ENCODE results near the gene NR2F1-AS1.

The NR2F1-AS1 gene

DNA sequence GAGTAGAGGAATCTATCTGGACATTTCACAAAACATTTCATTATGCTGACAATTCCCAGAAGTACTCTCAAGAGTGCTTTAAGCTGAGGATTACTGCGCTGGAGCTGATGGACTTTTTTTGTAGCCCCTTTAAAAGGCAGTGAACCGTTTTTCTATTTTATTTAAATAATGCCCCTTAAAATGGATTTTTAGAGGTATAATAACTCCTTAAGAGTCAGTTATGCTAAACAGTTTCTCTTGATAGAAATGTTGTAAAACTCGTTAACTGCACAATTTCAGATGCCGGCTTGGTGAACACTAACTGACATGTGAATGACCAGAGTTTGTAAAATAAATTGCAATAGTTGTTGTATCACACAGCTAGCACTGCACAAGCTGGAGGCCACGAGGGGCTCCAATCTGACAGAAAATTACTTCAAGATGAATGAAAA is 174.0 kb downstream of the NR2F1-AS1 start:
- Histone ChIP-seq H3K18ac (ENCODE audit: low read length) (no peak overlapping the region), H3K9me3 (ENCODE audit: insufficient read depth, low read depth, low read length) (no peaks in the 10 kb centered on the region), H3K79me1 (ENCODE audit: low read length) (no peaks in the 10 kb centered on the region), H3K4me1 (ENCODE audit: control insufficient read depth in 1 of 2, insufficient read depth in 2 of 2, low read length in 2 of 2) (no peaks in the 10 kb centered on the region), H2BK5ac (ENCODE audit: low read depth, low read length, poor library complexity) (no peak overlapping the region), H2BK120ac (ENCODE audit: insufficient read depth, low read length, poor library complexity) (no peak overlapping the region), H3K4me2 (ENCODE audit: low read length) (no peak overlapping the region), H2BK12ac (ENCODE audit: low read length) (no peak overlapping the region), H4K91ac (ENCODE audit: low read depth, low read length) (no peak overlapping the region), H3K27me3 (ENCODE audit: insufficient read depth, low read length) (no peaks in the 10 kb centered on the region), H3K23ac (ENCODE audit: low read length) (no peak overlapping the region), H3K27ac (ENCODE audit: low read depth, low read length) (no peak overlapping the region), H3K9ac (ENCODE audit: low read length) (no peak overlapping the region), H4K12ac (ENCODE audit: low read depth, low read length) (no peak overlapping the region), H3K14ac (ENCODE audit: low read length) (no peak overlapping the region), H3K79me2 (ENCODE audit: control insufficient read depth, insufficient read depth, low read length, poor library complexity) (no peaks in the 10 kb centered on the region), H3K4ac (ENCODE audit: low read depth, low read length) (no peak overlapping the region), H3K4me3 (ENCODE audit: low read depth, low read length) (no peak overlapping the region), H2AK5ac (ENCODE audit: low read length) (no peak overlapping the region), H4K8ac (ENCODE audit: low read depth, low read length) (no peak overlapping the region), H2AFZ (ENCODE audit: insufficient read depth, low read length, poor library complexity) (no peak overlapping the region), H3K36me3 (ENCODE audit: control insufficient read depth in 1 of 2, insufficient read depth in 2 of 2, low read length in 2 of 2) (no peaks in the 10 kb centered on the region)
- WGBS (ENCODE audit: extremely low coverage, insufficient coverage, insufficient read length): no CpG with 5 or more reads among the region's 5 CpGs
- DNase-seq: no peak

DNA sequence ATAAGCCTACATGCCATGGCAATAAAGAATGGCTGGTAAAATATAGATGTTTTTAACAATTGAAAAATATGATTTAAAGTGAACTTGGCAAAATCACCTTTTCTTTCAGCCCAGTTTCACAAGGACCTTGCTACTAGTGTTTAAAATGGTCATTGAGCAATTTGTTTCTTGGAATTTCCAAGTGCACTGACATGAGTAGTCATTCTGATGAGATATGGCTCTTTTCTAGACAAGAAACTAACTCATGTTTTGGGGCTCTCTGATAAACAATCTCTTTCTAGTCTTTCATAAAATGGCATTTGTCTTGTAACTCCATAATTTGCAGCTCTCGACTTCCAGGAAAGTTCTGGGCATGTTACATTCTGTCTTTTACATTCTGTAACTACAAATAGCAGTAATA is 176.8 kb downstream of the NR2F1-AS1 start:
- no peak for DNase-seq
- Histone ChIP-seq H3K27ac (ENCODE audit: low read depth, low read length) (no peak overlapping the region), H3K4ac (ENCODE audit: low read depth, low read length) (no peak overlapping the region), H3K14ac (ENCODE audit: low read length) (no peak overlapping the region), H2AK5ac (ENCODE audit: low read length) (no peak overlapping the region), H4K8ac (ENCODE audit: low read depth, low read length) (no peak overlapping the region), H3K79me1 (ENCODE audit: low read length) (no peaks in the 10 kb centered on the region), H3K23ac (ENCODE audit: low read length) (no peak overlapping the region), H3K9ac (ENCODE audit: low read length) (no peak overlapping the region), H3K18ac (ENCODE audit: low read length) (no peak overlapping the region), H2BK12ac (ENCODE audit: low read length) (no peak overlapping the region), H2AFZ (ENCODE audit: insufficient read depth, low read length, poor library complexity) (no peak overlapping the region), H3K4me1 (ENCODE audit: control insufficient read depth in 1 of 2, insufficient read depth in 2 of 2, low read length in 2 of 2) (no peaks in the 10 kb centered on the region), H3K27me3 (ENCODE audit: insufficient read depth, low read length) (no peaks in the 10 kb centered on the region), H2BK120ac (ENCODE audit: insufficient read depth, low read length, poor library complexity) (no peak overlapping the region), H3K79me2 (ENCODE audit: control insufficient read depth, insufficient read depth, low read length, poor library complexity) (no peaks in the 10 kb centered on the region), H2BK5ac (ENCODE audit: low read depth, low read length, poor library complexity) (no peak overlapping the region), H3K4me3 (ENCODE audit: low read depth, low read length) (no peak overlapping the region), H3K36me3 (ENCODE audit: control insufficient read depth in 1 of 2, insufficient read depth in 2 of 2, low read length in 2 of 2) (no peaks in the 10 kb centered on the region), H3K4me2 (ENCODE audit: low read length) (no peak overlapping the region), H4K12ac (ENCODE audit: low read depth, low read length) (no peak overlapping the region), H4K91ac (ENCODE audit: low read depth, low read length) (no peak overlapping the region), H3K9me3 (ENCODE audit: insufficient read depth, low read depth, low read length) (no peaks in the 10 kb centered on the region)
- no CpG with 5 or more reads among the region's 1 CpG for WGBS (ENCODE audit: extremely low coverage, insufficient coverage, insufficient read length)

DNA sequence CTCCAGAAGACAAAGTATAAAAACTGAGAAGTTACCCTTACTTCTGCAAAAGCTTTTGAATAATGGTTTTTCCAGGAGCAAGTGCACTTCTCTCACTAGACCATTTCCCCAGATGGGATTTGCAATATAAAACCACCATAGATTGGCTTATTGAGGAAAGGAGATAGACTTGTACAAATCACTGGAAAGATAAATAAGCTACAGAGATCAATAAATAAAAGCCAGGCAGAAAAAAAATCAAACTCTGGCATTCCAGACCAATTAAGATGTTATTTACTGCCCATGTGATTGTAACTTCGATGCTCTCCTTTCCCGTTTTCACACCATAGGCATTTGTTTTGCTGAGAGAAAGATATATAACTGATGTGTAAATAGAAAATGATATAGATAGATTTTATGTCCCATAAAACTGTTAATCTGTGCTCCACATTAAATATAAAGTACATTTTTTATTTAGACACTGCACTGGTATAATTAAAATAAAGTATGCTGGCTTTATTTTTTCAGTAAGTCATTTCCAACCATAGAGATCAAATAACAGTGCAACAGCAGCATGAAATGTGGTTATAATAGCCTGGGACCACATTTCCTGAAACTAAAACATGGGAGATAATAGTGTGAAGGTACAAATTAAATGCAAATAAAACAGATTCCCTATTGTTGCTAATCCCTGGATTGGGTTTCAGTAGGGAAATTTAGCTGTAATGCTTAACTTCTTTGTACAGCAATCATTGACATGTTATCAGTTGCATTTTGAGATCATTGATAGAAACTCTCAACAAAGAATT is 177.7 kb downstream of the NR2F1-AS1 start:
- no CpG with 5 or more reads among the region's 2 CpGs for WGBS (ENCODE audit: extremely low coverage, insufficient coverage, insufficient read length)
- no peak overlapping the region for H4K91ac ChIP-seq (ENCODE audit: low read depth, low read length)
- H3K18ac ChIP-seq (ENCODE audit: low read length): no peak overlapping the region
- H3K4me1 ChIP-seq (ENCODE audit: control insufficient read depth in 1 of 2, insufficient read depth in 2 of 2, low read length in 2 of 2): no peaks in the 10 kb centered on the region
- no peak overlapping the region for H2AFZ ChIP-seq (ENCODE audit: insufficient read depth, low read length, poor library complexity)
- no peak overlapping the region for H2AK5ac ChIP-seq (ENCODE audit: low read length)
- H3K79me1 ChIP-seq (ENCODE audit: low read length): no peaks in the 10 kb centered on the region
- no peak overlapping the region for H4K8ac ChIP-seq (ENCODE audit: low read depth, low read length)
- H3K36me3 ChIP-seq (ENCODE audit: control insufficient read depth in 1 of 2, insufficient read depth in 2 of 2, low read length in 2 of 2): no peaks in the 10 kb centered on the region
- H4K12ac ChIP-seq (ENCODE audit: low read depth, low read length): no peak overlapping the region
- H3K27me3 ChIP-seq (ENCODE audit: insufficient read depth, low read length): no peaks in the 10 kb centered on the region
- no peaks in the 10 kb centered on the region for H3K9me3 ChIP-seq (ENCODE audit: insufficient read depth, low read depth, low read length)
- no peak overlapping the region for H2BK120ac ChIP-seq (ENCODE audit: insufficient read depth, low read length, poor library complexity)
- H3K79me2 ChIP-seq (ENCODE audit: control insufficient read depth, insufficient read depth, low read length, poor library complexity): no peaks in the 10 kb centered on the region
- no peak overlapping the region for H3K27ac ChIP-seq (ENCODE audit: low read depth, low read length)
- no peak overlapping the region for H2BK5ac ChIP-seq (ENCODE audit: low read depth, low read length, poor library complexity)
- no peak overlapping the region for H3K9ac ChIP-seq (ENCODE audit: low read length)
- DNase-seq: no peak
- H3K4ac ChIP-seq (ENCODE audit: low read depth, low read length): no peak overlapping the region
- H2BK12ac ChIP-seq (ENCODE audit: low read length): no peak overlapping the region
- no peak overlapping the region for H3K23ac ChIP-seq (ENCODE audit: low read length)
- no peak overlapping the region for H3K14ac ChIP-seq (ENCODE audit: low read length)
- H3K4me3 ChIP-seq (ENCODE audit: low read depth, low read length): no peak overlapping the region
- no peak overlapping the region for H3K4me2 ChIP-seq (ENCODE audit: low read length)

DNA sequence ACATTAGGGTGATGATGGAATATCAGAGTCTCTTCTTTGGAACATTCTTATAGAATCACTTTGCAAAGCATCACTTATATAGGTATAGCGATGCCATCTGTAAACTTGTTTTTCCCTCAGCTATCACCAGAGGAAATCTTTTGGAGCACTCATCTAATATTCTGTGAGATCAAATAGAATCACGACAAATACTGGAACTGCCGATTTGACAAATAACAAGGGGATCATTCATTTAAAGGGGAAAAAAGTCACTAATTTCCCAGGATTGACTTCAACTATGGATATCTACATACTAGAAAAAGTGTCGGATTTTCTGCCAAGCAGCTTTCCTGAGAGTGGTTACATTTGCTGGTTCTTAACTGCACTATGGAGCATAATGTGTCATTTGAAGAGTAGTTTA is 178.6 kb downstream of the NR2F1-AS1 start:
- WGBS (ENCODE audit: extremely low coverage, insufficient coverage, insufficient read length): no CpG with 5 or more reads among the region's 4 CpGs
- H3K4me1 ChIP-seq (ENCODE audit: control insufficient read depth in 1 of 2, insufficient read depth in 2 of 2, low read length in 2 of 2): no peaks in the 10 kb centered on the region
- H3K14ac ChIP-seq (ENCODE audit: low read length): no peak overlapping the region
- no peak overlapping the region for H3K27ac ChIP-seq (ENCODE audit: low read depth, low read length)
- H4K8ac ChIP-seq (ENCODE audit: low read depth, low read length): no peak overlapping the region
- no peak overlapping the region for H3K4me3 ChIP-seq (ENCODE audit: low read depth, low read length)
- DNase-seq: no peak
- no peak overlapping the region for H3K4ac ChIP-seq (ENCODE audit: low read depth, low read length)
- no peak overlapping the region for H2BK5ac ChIP-seq (ENCODE audit: low read depth, low read length, poor library complexity)
- H3K79me1 ChIP-seq (ENCODE audit: low read length): no peaks in the 10 kb centered on the region
- H3K36me3 ChIP-seq (ENCODE audit: control insufficient read depth in 1 of 2, insufficient read depth in 2 of 2, low read length in 2 of 2): no peaks in the 10 kb centered on the region
- H3K79me2 ChIP-seq (ENCODE audit: control insufficient read depth, insufficient read depth, low read length, poor library complexity): no peaks in the 10 kb centered on the region
- H3K23ac ChIP-seq (ENCODE audit: low read length): no peak overlapping the region
- H2BK12ac ChIP-seq (ENCODE audit: low read length): no peak overlapping the region
- H3K4me2 ChIP-seq (ENCODE audit: low read length): no peak overlapping the region
- no peak overlapping the region for H3K9ac ChIP-seq (ENCODE audit: low read length)
- H2BK120ac ChIP-seq (ENCODE audit: insufficient read depth, low read length, poor library complexity): no peak overlapping the region
- no peak overlapping the region for H2AK5ac ChIP-seq (ENCODE audit: low read length)
- no peaks in the 10 kb centered on the region for H3K9me3 ChIP-seq (ENCODE audit: insufficient read depth, low read depth, low read length)
- H4K91ac ChIP-seq (ENCODE audit: low read depth, low read length): no peak overlapping the region
- no peak overlapping the region for H4K12ac ChIP-seq (ENCODE audit: low read depth, low read length)
- H3K27me3 ChIP-seq (ENCODE audit: insufficient read depth, low read length): no peaks in the 10 kb centered on the region
- H2AFZ ChIP-seq (ENCODE audit: insufficient read depth, low read length, poor library complexity): no peak overlapping the region
- no peak overlapping the region for H3K18ac ChIP-seq (ENCODE audit: low read length)
